Upper lobe of right lung (tissue), 1 donor: ENCODE data around the gene PCYT1B. TPM values are rescaled to one million over a fixed set of nuclear protein-coding genes. Genes with fewer than 3 reads are reported as not detected.

Experiments
- ATAC-seq: fragments of 200-7000 bp; cut with Tn5 transposase; one replicate; pipeline ENCODE4 v1.9.1; 2020; ENCODE audit warnings: mild to moderate bottlenecking, moderate library complexity
- DNase-seq: peaks from one replicate; pipeline ENCODE4 v3.0.0-alpha.2; 2020
- H3K27ac ChIP-seq: fragments of 200-600 bp; one replicate; pipeline ENCODE4 v1.8.0; 2022
- H3K27me3 ChIP-seq: fragments of 200-600 bp; one replicate; pipeline ENCODE4 v1.8.0; 2022; ENCODE audit warnings: mild to moderate bottlenecking
- H3K36me3 ChIP-seq: fragments of 200-600 bp; one replicate; pipeline ENCODE4 v1.8.0; 2022
- H3K4me1 ChIP-seq: fragments of 200-600 bp; one replicate; pipeline ENCODE4 v1.8.0; 2022
- H3K4me3 ChIP-seq: fragments of 200-600 bp; one replicate; pipeline ENCODE4 v1.8.0; 2022; ENCODE audit warnings: mild to moderate bottlenecking
- H3K9me3 ChIP-seq: fragments of 200-600 bp; one replicate; pipeline ENCODE4 v1.8.0; 2022
- CTCF ChIP-seq: fragments of 200-600 bp; IDR thresholded peaks from one replicate; pipeline ENCODE4 v1.8.0; 2022; ENCODE audit warnings: antibody characterized with exemption
- intact Hi-C: fragments of 100-400 bp; cut with DNase I; formaldehyde crosslinking; loops from one replicate; pipeline ENCODE4 v1.11.0; 2022
- total RNA-seq: library from RNA; stranded (reverse); fragmentation: NEBNext Ultra II Directional; extraction: Animal tissue kit (Norgen Biotek cat#: 25700); gene quantifications from one replicate; pipeline ENCODE4 v1.2.1, GENCODE V29; 2021
- donor health status: DM: no; HTN: yes; CAD: no; lungs with severe emphysema.

The PCYT1B gene
- total RNA-seq, 1 donor from 2014 or later, result 0.14 TPM

- H3K36me3 ChIP-seq, result no peaks in the 10 kb centered on the region
- intact Hi-C loops, result no loop called here
- H3K4me1 ChIP-seq, result no peaks in the 10 kb centered on the region
- H3K27ac ChIP-seq, result no peak overlapping the region
- H3K9me3 ChIP-seq, result no peaks in the 10 kb centered on the region
- DNase-seq (no peak), ATAC-seq (no peak)
- H3K27me3 ChIP-seq, result no peaks in the 10 kb centered on the region
- H3K4me3 ChIP-seq, result no peak overlapping the region
- TF ChIP-seq CTCF, result no peak
These were observed 36.9 kb upstream of the PCYT1B start for GRCh38 chrX:24684048-24684447.

GRCh38 chrX:24682739-24683432 is 35.7 kb upstream of the PCYT1B start:
- intact Hi-C loops, result no loop called here
- Histone ChIP-seq H3K27me3 (no peaks in the 10 kb centered on the region), H3K9me3 (no peaks in the 10 kb centered on the region), H3K27ac (no peak overlapping the region), H3K36me3 (no peaks in the 10 kb centered on the region), H3K4me3 (no peak overlapping the region), H3K4me1 (no peaks in the 10 kb centered on the region)
- ATAC-seq, result no peak
- TF ChIP-seq CTCF, result no peak
- DNase-seq, result no peak

DNA sequence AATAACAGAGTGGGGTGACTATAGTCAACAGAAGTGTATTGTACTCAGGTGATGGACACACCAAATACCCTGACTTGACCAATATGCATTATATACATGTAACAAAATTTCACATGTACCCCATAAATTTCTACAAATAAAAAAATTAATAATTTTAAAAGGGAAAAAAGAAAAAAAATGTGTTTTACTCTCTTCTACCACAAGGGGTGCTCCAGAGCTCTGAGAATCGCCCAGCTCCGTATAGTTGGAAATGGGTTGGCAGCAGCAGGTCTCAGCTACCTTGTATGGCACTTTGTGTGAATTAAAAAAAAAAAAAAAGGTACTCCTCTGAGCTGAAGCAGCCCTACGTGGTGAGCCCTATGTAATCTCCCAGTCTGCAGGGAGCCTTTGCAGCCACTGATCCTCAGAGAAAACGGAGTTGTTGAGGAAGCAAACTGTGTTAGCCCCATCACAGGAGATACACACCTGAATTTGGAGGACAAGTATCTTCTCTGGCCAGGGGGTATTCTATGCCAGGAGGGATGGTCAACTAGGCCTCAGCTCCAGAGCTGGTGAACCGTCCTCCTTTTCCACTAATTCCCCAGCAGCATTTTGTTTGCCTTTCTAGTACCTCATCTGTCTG is 29.4 kb upstream of the PCYT1B start:
- Histone ChIP-seq H3K9me3 (no peaks in the 10 kb centered on the region), H3K27ac (no peak overlapping the region), H3K4me3 (no peak overlapping the region), H3K27me3 (no peaks in the 10 kb centered on the region), H3K4me1 (no peaks in the 10 kb centered on the region), H3K36me3 (no peaks in the 10 kb centered on the region)
- intact Hi-C loops, result no loop called here
- no peak for DNase-seq
- peak; percentile 52 for TF ChIP-seq CTCF
- peak; percentile 46 for ATAC-seq

GRCh38 chrX:24673424-24673823 is 26.3 kb upstream of the PCYT1B start:
- no peak overlapping the region for H3K27ac ChIP-seq
- intact Hi-C loops, result no loop called here
- H3K9me3 ChIP-seq, result no peaks in the 10 kb centered on the region
- H3K4me1 ChIP-seq, result no peaks in the 10 kb centered on the region
- no peak overlapping the region for H3K4me3 ChIP-seq
- H3K36me3 ChIP-seq, result no peaks in the 10 kb centered on the region
- no peak for DNase-seq
- TF ChIP-seq CTCF, result no peak
- no peaks in the 10 kb centered on the region for H3K27me3 ChIP-seq
- no peak for ATAC-seq

GRCh38 chrX:24672701-24673190 is 25.6 kb upstream of the PCYT1B start:
- intact Hi-C loops, result no loop called here
- peak; percentile 62 for ATAC-seq
- Histone ChIP-seq H3K27ac (no peak overlapping the region), H3K4me1 (no peaks in the 10 kb centered on the region), H3K27me3 (no peaks in the 10 kb centered on the region), H3K36me3 (no peaks in the 10 kb centered on the region), H3K9me3 (no peaks in the 10 kb centered on the region), H3K4me3 (no peak overlapping the region)
- DNase-seq, result no peak
- TF ChIP-seq CTCF, result no peak
